HepG2 (cell line): ENCODE data around the gene LRRC43. TPM values are rescaled to one million over a fixed set of nuclear protein-coding genes. Genes with fewer than 3 reads are reported as not detected.
A peak's percentile ranks its signal among the peaks of the same experiment; 100 is the strongest.

Experiments used
- CEBPG ChIP-seq: IDR thresholded peaks from 2 replicates; pipeline ENCODE4 v1.6.1; 2016
- FUBP1 ChIP-seq: sonication (generic); formaldehyde crosslinking; IDR thresholded peaks from 2 replicates; pipeline ENCODE4 v1.5.1; 2020; ENCODE audit warnings: missing genetic modification reagents, mild to moderate bottlenecking, borderline replicate concordance
- HMGXB4 ChIP-seq, 2 experiments: sonication (generic) in 1 of 2; formaldehyde crosslinking in 1 of 2; IDR thresholded peaks; 2 replicates each; pipeline versions ENCODE4 v1.4.0 to v1.6.1; 2018 to 2020; ENCODE audit warnings: missing genetic modification reagents in 2 of 2, borderline replicate concordance in 1 of 2, low read depth in 1 of 2, mild to moderate bottlenecking in 1 of 2, missing biosample characterization in 1 of 2
- PATZ1 ChIP-seq: sonication (generic); formaldehyde crosslinking; IDR thresholded peaks from 2 replicates; pipeline ENCODE4 v1.4.0; 2020; ENCODE audit warnings: missing genetic modification reagents
- PAXIP1 ChIP-seq: sonication (generic); formaldehyde crosslinking; conservative IDR thresholded peaks from 2 replicates; pipeline ENCODE4 v1.4.0; 2020; ENCODE audit warnings: mild to moderate bottlenecking, missing genetic modification reagents, moderate library complexity
- TAF15 ChIP-seq: fragments of 200-400 bp; formaldehyde crosslinking; IDR thresholded peaks from one replicate; pipeline ENCODE4 v1.6.1; 2018; ENCODE audit warnings: mild to moderate bottlenecking, low read depth, low read length; ENCODE audit not compliant: poor library complexity, severe bottlenecking
- TGIF2 ChIP-seq: IDR thresholded peaks from 2 replicates; pipeline ENCODE4 v1.6.1; 2016; ENCODE audit warnings: control low read depth, missing compliant biosample characterization
- ZNF609 ChIP-seq: sonication (generic); formaldehyde crosslinking; IDR thresholded peaks from 2 replicates; pipeline ENCODE4 v1.4.0; 2020; ENCODE audit warnings: mild to moderate bottlenecking, missing genetic modification reagents, borderline replicate concordance
- polyA plus RNA-seq, 8 experiments: library from polyadenylated mRNA; depleted of rRNA in 3 of 8; stranded (reverse) in 7 of 8; unstranded in 1 of 8; fragments of >200 nt; fragmentation: Illumina TruSeq in 4 of 8; extraction: Trizol in 4 of 8; gene quantifications; 2 replicates each; pipeline versions ENCODE4 v1.2.1 to v1.2.3, GENCODE V29; 2011 to 2016; ENCODE audit warnings: low read depth in 4 of 8, missing spikeins in 1 of 8, mixed read lengths in 1 of 8; ENCODE audit not compliant: insufficient read depth in 1 of 8
- total RNA-seq, 5 experiments: library from RNA; depleted of rRNA; stranded (reverse); fragments of >200 nt; fragmentation: Illumina TruSeq; extraction: Trizol; gene quantifications; 2 replicates each; pipeline ENCODE4 v1.2.3, GENCODE V29; 2016; ENCODE audit warnings: low read depth in 1 of 5

The LRRC43 gene
- total and polyA plus RNA-seq, 2 of the 13 experiments (the other 11 are each of a cell fraction or from before 2014, with no cell fraction given) = not detected

- no peak for TF ChIP-seq ZNF609 (CRISPR knock-in tag)
- no peak for TF ChIP-seq TAF15
- TF ChIP-seq FUBP1 (CRISPR knock-in tag) = no peak
- 0 out of 2 replicates have a peak, but pooled peaks have one; percentile 32 for TF ChIP-seq PATZ1 (CRISPR knock-in tag)
- TF ChIP-seq CEBPG (CRISPR knock-in tag) = no peak
- TF ChIP-seq TGIF2 (CRISPR knock-in tag) = no peak
- TF ChIP-seq PAXIP1 (CRISPR knock-in tag) = 0 out of 2 replicates have a peak, but pooled peaks have one; percentile 31
- TF ChIP-seq HMGXB4 (CRISPR knock-in tag; IDR thresholded peaks at IDR 0.05; ENCODE audit: borderline replicate concordance in 1 of 2, low read depth in 1 of 2) = no peak
Observed at GRCh38 chr12:122200541-122201175, 17.7 kb downstream of the LRRC43 start (continued).
